ENCODE results near the gene TMPRSS13.

Gene TMPRSS13

GRCh38 chr11:117914398-117914761 is 14.8 kb downstream of the TMPRSS13 start:
- Histone ChIP-seq H3K4me1 (ENCODE audit: control insufficient read depth in 1 of 2, insufficient read depth in 2 of 2, low read length in 2 of 2) (peaks cover 0 to 25% of the 10 kb centered on the region in 2 donors), H3K9ac (ENCODE audit: low read depth in 1 of 2, low read length in 2 of 2) (no peak overlapping the region), H3K27me3 (ENCODE audit: control insufficient read depth in 1 of 2, insufficient read depth in 2 of 2, low read length in 2 of 2) (no peaks in the 10 kb centered on the region), H3K27ac (ENCODE audit: low read depth, low read length) (no peak overlapping the region), H3K9me3 (ENCODE audit: control insufficient read depth in 1 of 2, low read length in 2 of 2) (no peaks in the 10 kb centered on the region), H3K4me3 (ENCODE audit: low read depth in 1 of 2, low read length in 2 of 2) (no peak overlapping the region), H3K36me3 (ENCODE audit: control insufficient read depth in 1 of 2, insufficient read depth in 2 of 2, low read length in 2 of 2) (no peaks in the 10 kb centered on the region)

- Histone ChIP-seq H3K27ac (ENCODE audit: low read depth, low read length) (no peak overlapping the region), H3K36me3 (ENCODE audit: control insufficient read depth in 1 of 2, insufficient read depth in 2 of 2, low read length in 2 of 2) (no peaks in the 10 kb centered on the region), H3K9me3 (ENCODE audit: control insufficient read depth in 1 of 2, low read length in 2 of 2) (no peaks in the 10 kb centered on the region), H3K9ac (ENCODE audit: low read depth in 1 of 2, low read length in 2 of 2) (no peak overlapping the region), H3K4me1 (ENCODE audit: control insufficient read depth in 1 of 2, insufficient read depth in 2 of 2, low read length in 2 of 2) (peaks cover 0 to 24% of the 10 kb centered on the region in 2 donors), H3K4me3 (ENCODE audit: low read depth in 1 of 2, low read length in 2 of 2) (no peak overlapping the region), H3K27me3 (ENCODE audit: control insufficient read depth in 1 of 2, insufficient read depth in 2 of 2, low read length in 2 of 2) (no peaks in the 10 kb centered on the region)
Observed at GRCh38 chr11:117913736-117914397, 15.3 kb downstream of the TMPRSS13 start.

GRCh38 chr11:117912497-117912896 is 16.7 kb downstream of the TMPRSS13 start:
- Histone ChIP-seq H3K9me3 (ENCODE audit: control insufficient read depth in 1 of 2, low read length in 2 of 2) (no peaks in the 10 kb centered on the region), H3K9ac (ENCODE audit: low read depth in 1 of 2, low read length in 2 of 2) (no peak overlapping the region), H3K4me1 (ENCODE audit: control insufficient read depth in 1 of 2, insufficient read depth in 2 of 2, low read length in 2 of 2) (peaks cover 5 to 32% of the 10 kb centered on the region in 2 donors), H3K4me3 (ENCODE audit: low read depth in 1 of 2, low read length in 2 of 2) (no peak overlapping the region), H3K36me3 (ENCODE audit: control insufficient read depth in 1 of 2, insufficient read depth in 2 of 2, low read length in 2 of 2) (no peaks in the 10 kb centered on the region), H3K27ac (ENCODE audit: low read depth, low read length) (no peak overlapping the region), H3K27me3 (ENCODE audit: control insufficient read depth in 1 of 2, insufficient read depth in 2 of 2, low read length in 2 of 2) (no peaks in the 10 kb centered on the region)

GRCh38 chr11:117911694-117912093 is 17.5 kb downstream of the TMPRSS13 start:
- peaks cover 7 to 38% of the 10 kb centered on the region in 2 donors for H3K4me1 ChIP-seq (ENCODE audit: control insufficient read depth in 1 of 2, insufficient read depth in 2 of 2, low read length in 2 of 2)
- no peaks in the 10 kb centered on the region for H3K36me3 ChIP-seq (ENCODE audit: control insufficient read depth in 1 of 2, insufficient read depth in 2 of 2, low read length in 2 of 2)

GRCh38 chr11:117910941-117911655 is 18.1 kb downstream of the TMPRSS13 start:
- Histone ChIP-seq H3K4me1 (ENCODE audit: control insufficient read depth in 1 of 2, insufficient read depth in 2 of 2, low read length in 2 of 2) (peaks cover 7 to 38% of the 10 kb centered on the region in 2 donors), H3K27ac (ENCODE audit: low read depth, low read length) (no peak overlapping the region), H3K36me3 (ENCODE audit: control insufficient read depth in 1 of 2, insufficient read depth in 2 of 2, low read length in 2 of 2) (no peaks in the 10 kb centered on the region), H3K9me3 (ENCODE audit: control insufficient read depth in 1 of 2, low read length in 2 of 2) (no peaks in the 10 kb centered on the region), H3K27me3 (ENCODE audit: control insufficient read depth in 1 of 2, insufficient read depth in 2 of 2, low read length in 2 of 2) (no peaks in the 10 kb centered on the region), H3K9ac (ENCODE audit: low read depth in 1 of 2, low read length in 2 of 2) (no peak overlapping the region), H3K4me3 (ENCODE audit: low read depth in 1 of 2, low read length in 2 of 2) (no peak overlapping the region)

More at GRCh38 chr11:117911694-117912093, 17.5 kb downstream of the TMPRSS13 start:
- no peak overlapping the region for H3K4me3 ChIP-seq (ENCODE audit: low read depth in 1 of 2, low read length in 2 of 2)
- H3K9me3 ChIP-seq (ENCODE audit: control insufficient read depth in 1 of 2, low read length in 2 of 2): no peaks in the 10 kb centered on the region
- no peak overlapping the region for H3K27ac ChIP-seq (ENCODE audit: low read depth, low read length)
- H3K9ac ChIP-seq (ENCODE audit: low read depth in 1 of 2, low read length in 2 of 2): no peak overlapping the region
- H3K27me3 ChIP-seq (ENCODE audit: control insufficient read depth in 1 of 2, insufficient read depth in 2 of 2, low read length in 2 of 2): no peaks in the 10 kb centered on the region

GRCh38 chr11:117910525-117910924 is 18.7 kb downstream of the TMPRSS13 start:
- Histone ChIP-seq H3K27ac (ENCODE audit: low read depth, low read length) (no peak overlapping the region), H3K9ac (ENCODE audit: low read depth in 1 of 2, low read length in 2 of 2) (no peak overlapping the region), H3K4me1 (ENCODE audit: control insufficient read depth in 1 of 2, insufficient read depth in 2 of 2, low read length in 2 of 2) (peaks cover 7 to 38% of the 10 kb centered on the region in 2 donors), H3K4me3 (ENCODE audit: low read depth in 1 of 2, low read length in 2 of 2) (no peak overlapping the region), H3K27me3 (ENCODE audit: control insufficient read depth in 1 of 2, insufficient read depth in 2 of 2, low read length in 2 of 2) (no peaks in the 10 kb centered on the region), H3K9me3 (ENCODE audit: control insufficient read depth in 1 of 2, low read length in 2 of 2) (no peaks in the 10 kb centered on the region), H3K36me3 (ENCODE audit: control insufficient read depth in 1 of 2, insufficient read depth in 2 of 2, low read length in 2 of 2) (no peaks in the 10 kb centered on the region)

- Histone ChIP-seq H3K9me3 (ENCODE audit: control insufficient read depth in 1 of 2, low read length in 2 of 2) (no peaks in the 10 kb centered on the region), H3K9ac (ENCODE audit: low read depth in 1 of 2, low read length in 2 of 2) (no peak overlapping the region), H3K36me3 (ENCODE audit: control insufficient read depth in 1 of 2, insufficient read depth in 2 of 2, low read length in 2 of 2) (no peaks in the 10 kb centered on the region), H3K4me1 (ENCODE audit: control insufficient read depth in 1 of 2, insufficient read depth in 2 of 2, low read length in 2 of 2) (peaks cover 7 to 32% of the 10 kb centered on the region in 2 donors), H3K4me3 (ENCODE audit: low read depth in 1 of 2, low read length in 2 of 2) (no peak overlapping the region), H3K27me3 (ENCODE audit: control insufficient read depth in 1 of 2, insufficient read depth in 2 of 2, low read length in 2 of 2) (no peaks in the 10 kb centered on the region), H3K27ac (ENCODE audit: low read depth, low read length) (no peak overlapping the region)
Observed at GRCh38 chr11:117909611-117910382, 19.4 kb downstream of the TMPRSS13 start.

GRCh38 chr11:117908959-117909610 is 20.1 kb downstream of the TMPRSS13 start:
- Histone ChIP-seq H3K36me3 (ENCODE audit: control insufficient read depth in 1 of 2, insufficient read depth in 2 of 2, low read length in 2 of 2) (no peaks in the 10 kb centered on the region), H3K27me3 (ENCODE audit: control insufficient read depth in 1 of 2, insufficient read depth in 2 of 2, low read length in 2 of 2) (no peaks in the 10 kb centered on the region), H3K27ac (ENCODE audit: low read depth, low read length) (no peak overlapping the region), H3K9me3 (ENCODE audit: control insufficient read depth in 1 of 2, low read length in 2 of 2) (no peaks in the 10 kb centered on the region), H3K9ac (ENCODE audit: low read depth in 1 of 2, low read length in 2 of 2) (no peak overlapping the region), H3K4me1 (ENCODE audit: control insufficient read depth in 1 of 2, insufficient read depth in 2 of 2, low read length in 2 of 2) (peaks cover 7 to 31% of the 10 kb centered on the region in 2 donors), H3K4me3 (ENCODE audit: low read depth in 1 of 2, low read length in 2 of 2) (no peak overlapping the region)

GRCh38 chr11:117908109-117908895 is 20.9 kb downstream of the TMPRSS13 start:
- Histone ChIP-seq H3K9ac (ENCODE audit: low read depth in 1 of 2, low read length in 2 of 2) (no peak overlapping the region), H3K27ac (ENCODE audit: low read depth, low read length) (no peak overlapping the region), H3K27me3 (ENCODE audit: control insufficient read depth in 1 of 2, insufficient read depth in 2 of 2, low read length in 2 of 2) (no peaks in the 10 kb centered on the region), H3K9me3 (ENCODE audit: control insufficient read depth in 1 of 2, low read length in 2 of 2) (no peaks in the 10 kb centered on the region), H3K4me3 (ENCODE audit: low read depth in 1 of 2, low read length in 2 of 2) (no peak overlapping the region), H3K4me1 (ENCODE audit: control insufficient read depth in 1 of 2, insufficient read depth in 2 of 2, low read length in 2 of 2) (peaks cover 7 to 31% of the 10 kb centered on the region in 2 donors), H3K36me3 (ENCODE audit: control insufficient read depth in 1 of 2, insufficient read depth in 2 of 2, low read length in 2 of 2) (no peaks in the 10 kb centered on the region)

Data from duodenal mucosa (tissue), 2 donors.